ENCODE results near the gene PGGHG.

Gene PGGHG

DNA sequence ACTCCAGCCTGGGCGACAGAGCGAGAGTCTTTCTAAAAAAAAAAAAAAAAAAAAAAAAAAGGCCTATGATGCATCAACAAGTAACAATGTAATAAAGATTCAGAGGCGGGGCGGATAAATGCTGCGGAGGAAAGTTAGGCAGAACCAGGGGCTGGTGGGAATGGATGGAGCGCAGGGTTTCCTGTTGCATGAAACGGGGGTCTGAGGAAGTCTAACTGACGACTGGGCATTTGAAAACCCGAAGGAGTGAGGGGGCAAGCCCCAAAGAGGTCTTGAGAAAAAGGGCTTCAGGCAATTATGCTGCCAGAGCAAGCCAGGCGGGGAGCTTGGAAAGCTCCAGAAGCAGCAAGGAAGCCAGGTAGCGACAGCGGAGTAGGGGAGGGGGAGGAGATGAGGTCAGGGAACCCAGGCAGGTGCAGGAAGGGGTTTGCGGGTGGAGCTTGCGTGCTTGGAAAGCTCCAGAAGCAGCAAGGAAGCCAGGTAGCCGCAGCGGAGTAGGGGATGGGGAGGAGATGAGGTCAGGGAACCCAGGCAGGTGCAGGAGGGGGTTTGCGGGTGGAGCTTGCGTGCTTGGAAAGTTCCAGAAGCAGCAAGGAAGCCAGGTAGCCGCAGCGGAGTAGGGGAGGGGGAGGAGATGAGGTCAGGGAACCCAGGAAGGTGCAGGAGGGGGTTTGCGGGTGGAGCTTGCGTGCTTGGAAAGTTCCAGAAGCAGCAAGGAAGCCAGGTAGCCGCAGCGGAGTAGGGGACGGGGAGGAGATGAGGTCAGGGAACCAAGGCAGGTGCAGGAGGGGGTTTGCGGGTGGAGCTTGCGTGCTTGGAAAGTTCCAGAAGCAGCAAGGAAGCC lies 1.7 kb upstream of the PGGHG start:
- DNase-seq = peak; percentile 74 to 80

DNA sequence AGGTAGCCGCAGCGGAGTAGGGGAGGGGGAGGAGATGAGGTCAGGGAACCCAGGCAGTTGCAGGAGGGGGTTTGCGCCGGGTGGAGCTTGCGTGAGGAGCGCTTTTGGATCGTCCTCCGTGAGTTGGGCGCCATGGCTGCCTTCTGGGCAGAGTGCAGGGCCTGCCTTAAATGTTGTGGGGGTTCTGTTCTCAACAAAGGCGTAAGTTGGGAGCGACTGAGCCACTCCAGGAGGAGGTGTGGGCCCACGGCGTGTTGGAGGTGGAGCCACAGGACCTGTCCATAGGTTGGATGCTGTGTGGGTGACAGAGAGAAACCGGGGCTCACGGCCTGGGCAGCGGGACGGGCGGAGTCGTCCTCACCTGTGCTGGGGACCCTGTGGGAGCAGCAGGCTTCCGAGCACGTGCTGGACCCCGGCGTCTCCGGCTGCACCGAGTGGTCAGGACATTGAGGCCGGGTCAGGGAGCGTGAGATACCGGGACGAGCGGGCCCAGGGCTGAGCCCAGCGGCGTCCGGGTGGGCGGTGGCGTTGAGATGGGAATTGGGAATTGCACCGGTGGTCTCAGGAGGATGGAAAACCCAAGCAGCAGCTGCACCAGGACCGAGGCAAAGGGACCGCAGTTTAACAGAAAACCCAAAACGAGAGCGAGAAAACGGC lies 977 bp upstream of the PGGHG start:
- peak in 1 of 2 donors; percentile 65 for DNase-seq

DNA sequence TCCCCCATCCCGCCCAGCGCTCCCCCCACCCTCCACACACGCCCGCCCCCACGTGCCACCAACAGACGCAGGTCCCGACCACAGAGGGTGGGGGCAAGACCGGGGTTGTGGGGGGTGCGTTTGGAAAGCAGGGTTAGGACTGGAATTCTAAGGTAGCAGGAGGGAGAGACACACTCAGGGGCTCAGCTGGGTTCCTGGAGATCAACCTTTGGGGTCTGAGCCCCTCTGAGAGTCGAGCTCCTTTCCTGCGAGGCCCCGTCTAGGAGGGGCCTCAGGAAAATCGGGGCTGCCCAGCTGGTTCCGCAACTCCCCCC lies 429 bp downstream of the PGGHG start:
- DNase-seq = peak; percentile 40 to 45

DNA sequence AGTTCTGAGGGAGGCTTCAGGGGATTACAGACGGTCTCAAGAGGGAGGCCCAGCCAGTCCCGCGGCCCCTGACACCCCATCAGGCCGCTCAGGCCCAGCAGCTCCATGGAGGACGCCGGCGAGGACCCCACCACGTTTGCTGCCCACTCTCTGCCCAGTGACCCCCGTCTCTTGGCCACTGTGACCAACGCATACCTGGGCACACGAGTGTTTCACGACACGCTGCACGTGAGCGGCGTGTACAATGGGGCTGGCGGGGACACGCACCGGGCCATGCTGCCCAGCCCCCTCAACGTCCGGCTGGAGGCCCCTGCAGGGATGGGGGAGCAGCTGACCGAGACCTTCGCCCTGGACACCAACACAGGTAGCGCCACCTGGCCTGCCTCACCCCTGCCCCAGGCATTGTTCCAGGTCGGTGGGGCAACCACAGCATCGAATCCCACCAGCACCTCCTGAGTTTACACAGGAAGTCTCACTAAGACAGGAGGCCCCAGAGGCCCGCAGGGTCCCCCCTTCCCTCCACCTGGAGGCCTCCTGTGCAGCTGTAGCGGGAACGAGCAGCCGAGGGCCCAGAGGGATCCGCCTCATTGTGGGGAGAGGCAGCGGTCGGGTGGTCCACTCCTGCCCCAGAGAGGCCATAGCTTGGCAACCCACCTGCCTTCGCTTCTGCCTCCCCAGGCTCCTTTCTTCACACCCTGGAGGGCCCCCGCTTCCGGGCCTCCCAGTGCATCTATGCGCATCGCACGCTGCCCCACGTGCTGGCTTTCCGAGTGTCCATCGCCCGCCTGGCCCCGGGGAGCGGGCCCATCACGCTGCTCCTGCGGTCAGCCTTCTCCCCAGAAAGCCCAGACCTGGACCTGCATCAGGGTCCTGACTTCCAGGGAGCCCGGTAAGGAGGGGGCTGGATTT lies 1.0 kb downstream of the PGGHG start:
- DNase-seq = peak in 1 of 2 donors; percentile 0

DNA sequence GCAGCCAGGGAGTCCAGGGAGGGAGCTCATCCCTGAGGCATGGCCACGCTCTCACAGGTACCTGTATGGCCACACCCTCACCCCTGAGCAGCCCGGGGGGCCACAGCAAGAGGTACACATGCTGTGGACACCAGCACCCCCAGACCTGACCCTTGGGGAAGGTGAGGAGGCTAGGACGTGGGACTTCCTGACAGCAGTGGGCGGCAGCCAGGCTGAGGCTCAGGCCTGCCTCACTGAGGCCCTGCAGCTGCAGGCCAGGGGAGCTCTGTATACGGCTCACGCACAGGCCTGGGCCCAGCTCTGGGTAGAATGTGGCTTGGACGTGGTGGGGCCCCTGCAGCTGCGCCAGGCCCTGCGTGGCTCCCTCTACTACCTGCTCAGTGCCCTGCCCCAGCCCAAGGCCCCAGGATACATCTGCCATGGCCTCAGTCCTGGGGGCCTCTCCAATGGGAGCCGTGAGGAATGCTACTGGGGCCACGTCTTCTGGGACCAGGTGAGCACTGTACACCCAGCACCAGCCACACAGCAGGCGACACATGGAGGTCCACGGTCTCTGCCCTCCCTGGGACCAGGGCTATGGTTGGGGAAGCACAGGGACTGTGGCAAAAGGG lies 1.8 kb downstream of the PGGHG start:
- DNase-seq = peak in 1 of 2 donors; percentile 0

DNA sequence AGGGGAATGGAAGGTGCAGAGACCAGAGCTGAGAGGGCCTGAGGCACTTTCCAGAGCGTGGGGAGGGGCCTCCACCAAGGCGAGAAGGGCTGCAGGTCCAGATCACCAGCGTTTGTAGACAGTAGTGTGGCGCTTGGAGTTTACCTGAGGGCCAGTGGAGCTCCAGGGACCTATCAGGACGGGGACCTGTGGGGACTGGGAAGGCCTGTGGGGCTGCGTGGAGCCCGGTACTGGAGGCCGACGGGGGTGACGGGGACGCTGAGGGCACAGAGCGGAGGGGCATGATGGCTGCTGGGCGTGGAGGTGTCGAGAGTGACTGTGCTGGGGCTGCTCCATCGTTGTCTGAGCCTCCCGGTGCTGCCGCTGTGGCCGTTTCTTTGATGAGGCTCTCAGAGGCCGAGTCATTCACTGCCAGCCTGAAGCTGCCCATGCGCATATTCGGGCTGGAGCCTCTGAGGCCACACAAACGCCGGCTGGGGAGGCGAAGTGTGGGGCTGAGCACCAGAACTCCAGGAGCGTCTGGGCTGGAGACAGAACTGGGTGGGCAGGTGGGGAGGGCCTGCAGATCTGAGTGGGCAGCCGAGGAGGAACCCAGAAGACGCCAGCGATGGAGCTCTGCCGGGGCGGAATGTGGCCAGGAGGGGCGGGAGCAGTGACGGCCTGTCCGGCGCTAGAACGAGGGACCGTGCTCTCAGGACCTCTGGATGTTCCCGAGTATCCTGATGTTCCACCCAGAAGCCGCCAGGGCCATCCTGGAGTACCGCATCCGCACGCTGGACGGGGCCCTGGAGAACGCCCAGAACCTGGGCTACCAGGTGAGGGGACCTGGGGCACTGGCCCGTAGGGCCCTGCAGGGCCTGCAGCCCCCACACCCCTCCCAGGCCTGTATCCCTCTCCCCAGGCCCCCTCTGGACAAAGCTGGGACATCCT lies 2.6 kb downstream of the PGGHG start:
- DNase-seq = no peak

DNA sequence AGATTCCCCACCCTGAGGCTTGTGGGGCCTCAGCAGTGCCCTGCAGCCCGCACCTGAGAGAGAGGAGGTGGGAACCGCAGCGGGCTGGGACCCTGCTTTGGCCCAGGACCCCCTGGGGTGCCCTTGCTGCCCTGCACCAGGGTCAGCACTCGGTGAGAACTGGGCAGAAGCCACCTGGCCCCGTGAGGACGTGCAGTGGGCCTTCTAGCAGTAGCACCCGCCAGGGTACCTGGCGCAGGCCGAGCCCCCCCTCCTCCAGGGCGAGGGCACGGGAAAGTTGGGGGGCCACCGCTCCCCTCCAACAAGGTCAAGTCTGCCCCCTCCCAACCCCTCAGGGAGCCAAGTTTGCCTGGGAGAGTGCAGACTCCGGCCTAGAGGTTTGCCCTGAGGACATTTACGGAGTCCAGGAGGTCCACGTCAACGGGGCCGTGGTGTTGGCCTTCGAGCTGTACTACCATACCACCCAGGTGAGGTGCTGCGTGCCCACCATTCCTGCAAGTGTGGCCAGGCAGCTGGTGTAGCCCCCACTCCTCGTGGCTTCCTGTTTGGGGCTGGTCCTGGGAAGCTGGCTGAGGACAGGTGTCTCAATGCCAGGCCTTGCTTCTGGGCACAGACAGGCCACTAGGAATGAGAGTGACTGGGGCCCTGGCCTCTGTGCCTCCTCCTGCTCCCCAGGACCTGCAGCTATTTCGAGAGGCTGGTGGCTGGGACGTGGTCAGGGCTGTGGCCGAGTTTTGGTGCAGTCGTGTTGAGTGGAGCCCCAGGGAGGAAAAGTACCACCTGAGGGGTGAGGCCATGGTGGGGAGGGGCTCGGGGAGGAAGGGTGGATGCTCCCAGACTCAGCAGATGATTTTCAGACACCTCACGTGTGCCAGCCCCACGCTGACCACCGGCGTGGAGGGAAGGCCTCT lies 3.5 kb downstream of the PGGHG start:
- no peak for DNase-seq

DNA sequence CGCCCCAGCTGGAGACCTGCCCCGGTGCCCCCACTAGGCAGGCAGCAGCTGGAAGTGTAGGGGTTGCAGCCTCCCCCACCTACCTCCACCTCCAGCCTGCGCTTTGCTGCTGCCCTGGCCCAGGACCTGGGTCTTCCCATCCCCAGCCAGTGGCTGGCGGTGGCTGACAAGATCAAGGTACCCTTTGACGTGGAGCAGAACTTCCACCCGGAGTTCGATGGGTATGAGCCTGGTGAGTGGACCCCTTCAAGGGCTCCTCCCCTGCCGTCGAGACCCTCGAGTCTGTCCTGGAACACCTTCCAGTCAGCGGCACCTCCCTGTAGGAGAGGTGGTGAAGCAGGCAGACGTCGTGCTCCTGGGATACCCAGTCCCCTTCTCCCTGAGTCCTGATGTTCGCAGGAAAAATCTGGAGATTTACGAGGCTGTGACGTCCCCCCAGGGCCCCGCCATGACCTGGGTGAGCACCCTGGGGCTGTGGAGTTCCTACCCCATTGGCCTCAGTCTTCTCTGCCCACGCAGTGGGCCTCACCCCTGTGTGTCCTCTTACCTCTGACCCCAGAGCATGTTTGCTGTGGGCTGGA lies 4.4 kb downstream of the PGGHG start:
- DNase-seq = no peak

DNA sequence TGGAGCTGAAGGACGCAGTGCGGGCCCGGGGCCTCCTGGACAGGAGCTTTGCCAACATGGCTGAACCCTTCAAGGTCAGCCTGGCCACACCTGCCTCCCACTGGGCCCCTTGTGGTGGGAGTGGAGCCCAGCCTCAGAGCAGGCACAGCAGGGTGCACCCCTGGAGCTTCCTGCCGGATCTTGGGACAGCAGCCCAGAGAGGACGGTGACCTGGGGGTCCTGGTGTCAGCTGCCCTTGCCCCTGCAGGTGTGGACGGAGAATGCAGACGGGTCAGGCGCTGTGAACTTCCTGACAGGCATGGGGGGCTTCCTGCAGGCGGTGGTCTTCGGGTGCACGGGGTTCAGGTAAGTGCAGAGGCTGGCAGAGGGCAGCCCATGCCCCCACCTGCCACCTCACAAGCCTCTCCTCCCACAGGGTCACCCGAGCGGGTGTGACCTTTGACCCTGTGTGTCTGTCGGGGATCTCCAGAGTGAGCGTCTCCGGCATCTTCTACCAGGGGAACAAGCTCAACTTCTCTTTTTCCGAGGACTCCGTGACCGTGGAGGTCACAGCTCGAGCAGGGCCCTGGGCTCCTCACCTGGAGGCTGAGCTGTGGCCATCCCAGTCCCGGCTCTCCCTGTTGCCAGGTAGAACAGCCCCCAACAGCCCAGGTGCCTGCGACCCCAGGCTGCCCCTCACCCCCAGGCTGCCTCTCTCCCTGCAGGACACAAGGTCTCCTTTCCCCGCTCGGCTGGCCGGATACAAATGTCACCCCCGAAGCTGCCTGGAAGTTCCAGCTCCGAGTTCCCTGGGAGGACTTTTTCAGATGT lies 5.1 kb downstream of the PGGHG start:
- no peak for DNase-seq

DNA sequence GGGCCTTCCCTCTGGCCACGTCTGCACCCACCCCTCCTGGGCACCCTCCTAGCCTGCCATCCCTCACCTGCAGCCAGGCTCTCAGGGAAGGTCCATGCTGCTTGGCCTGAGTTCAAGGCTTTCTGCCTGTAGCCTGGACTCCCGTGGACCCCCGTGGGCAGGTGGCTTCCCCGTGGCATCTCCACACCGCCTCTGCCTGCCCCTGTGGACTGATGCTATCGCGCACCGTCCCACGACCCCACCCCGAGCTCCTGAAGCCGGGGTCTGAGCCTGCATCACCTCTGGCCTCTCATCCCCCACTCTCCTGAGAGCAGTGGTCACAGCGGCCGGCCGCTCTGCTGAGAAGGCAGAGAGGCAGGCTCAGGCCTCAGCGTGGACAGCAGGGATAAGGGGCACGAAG lies 5.9 kb downstream of the PGGHG start:
- DNase-seq = no peak

DNA sequence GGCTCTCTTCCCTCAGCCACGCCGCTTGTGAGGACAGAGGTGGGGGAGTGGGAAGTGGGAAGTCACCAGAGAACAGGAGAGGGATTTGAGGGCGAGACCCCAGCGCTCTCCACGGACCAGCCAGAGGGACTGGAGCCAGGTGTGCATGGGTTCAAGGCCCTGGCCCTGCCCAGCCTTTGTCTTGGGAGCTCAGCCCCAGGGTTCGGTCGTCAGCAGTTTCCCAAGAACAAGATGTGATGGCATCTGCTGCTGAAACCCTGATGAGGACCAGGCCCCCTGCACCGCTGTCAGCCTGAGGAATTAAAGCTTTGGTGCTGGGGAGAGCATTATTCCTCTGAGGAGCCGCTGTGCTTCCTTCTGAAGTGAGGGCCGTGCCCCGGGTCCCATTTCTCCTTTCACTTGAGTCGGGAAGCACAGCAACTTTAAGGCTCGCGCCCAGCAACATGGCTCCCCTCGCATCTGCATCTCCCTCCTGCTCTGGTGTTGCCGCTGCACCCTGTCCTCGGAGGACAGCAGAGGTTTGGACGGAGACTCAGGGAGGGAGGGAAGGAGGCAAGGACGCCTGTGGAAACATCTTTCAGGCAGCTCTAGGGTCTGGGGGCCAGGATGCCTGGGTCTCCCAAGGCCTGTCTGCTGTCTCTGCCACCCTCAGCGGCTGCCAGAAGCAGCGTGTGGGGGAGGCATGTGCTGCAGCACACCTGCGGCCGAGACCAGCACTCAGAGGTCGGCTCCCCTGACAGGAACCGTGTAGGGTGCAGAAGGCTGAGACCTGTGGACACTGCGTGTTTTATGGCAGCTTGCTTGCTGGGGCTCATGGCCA lies 6.6 kb downstream of the PGGHG start:
- DNase-seq = no peak

DNA sequence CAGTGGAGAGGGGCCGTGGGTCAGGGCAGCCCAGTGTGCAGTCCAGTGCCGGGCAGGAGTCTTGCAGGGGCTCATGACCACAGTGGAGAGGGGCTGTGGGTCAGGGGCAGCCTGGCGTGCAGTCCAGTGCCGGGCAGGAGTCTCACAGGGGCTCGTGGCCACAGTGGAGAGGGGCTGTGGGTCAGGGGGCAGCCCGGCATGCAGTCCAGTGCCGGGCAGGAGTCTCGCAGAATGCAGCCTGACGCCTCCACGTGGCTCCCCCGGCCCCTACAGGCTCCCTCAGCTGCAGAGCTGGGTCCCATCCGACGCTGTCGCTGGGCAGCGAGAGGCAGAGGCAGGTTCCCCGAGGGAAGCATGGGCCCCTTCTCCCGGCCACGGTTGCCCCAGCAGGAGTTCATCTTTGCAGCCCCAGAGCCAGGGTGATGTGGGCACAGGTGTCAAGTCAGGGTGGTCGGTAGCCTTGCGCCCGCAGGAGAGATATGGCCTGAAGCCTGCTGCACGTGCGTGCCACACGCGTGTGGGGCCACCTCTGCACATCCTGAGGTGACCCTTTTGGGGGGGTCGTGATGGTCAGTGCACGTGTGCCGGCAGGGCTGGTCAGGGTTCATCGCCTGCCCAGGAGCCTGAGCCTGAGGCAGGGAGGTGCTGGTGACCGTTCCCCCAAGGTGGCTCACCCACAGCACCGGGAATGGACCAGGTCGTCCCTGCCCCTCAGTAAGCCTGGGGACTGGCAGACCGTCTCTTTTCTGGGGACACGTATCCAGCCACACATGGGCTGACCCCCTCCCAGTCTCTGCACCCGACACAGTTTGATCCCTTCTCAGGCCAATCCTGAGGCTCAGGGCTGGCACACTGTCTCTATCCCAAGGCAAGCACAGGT lies 7.5 kb downstream of the PGGHG start:
- no peak for DNase-seq

DNA sequence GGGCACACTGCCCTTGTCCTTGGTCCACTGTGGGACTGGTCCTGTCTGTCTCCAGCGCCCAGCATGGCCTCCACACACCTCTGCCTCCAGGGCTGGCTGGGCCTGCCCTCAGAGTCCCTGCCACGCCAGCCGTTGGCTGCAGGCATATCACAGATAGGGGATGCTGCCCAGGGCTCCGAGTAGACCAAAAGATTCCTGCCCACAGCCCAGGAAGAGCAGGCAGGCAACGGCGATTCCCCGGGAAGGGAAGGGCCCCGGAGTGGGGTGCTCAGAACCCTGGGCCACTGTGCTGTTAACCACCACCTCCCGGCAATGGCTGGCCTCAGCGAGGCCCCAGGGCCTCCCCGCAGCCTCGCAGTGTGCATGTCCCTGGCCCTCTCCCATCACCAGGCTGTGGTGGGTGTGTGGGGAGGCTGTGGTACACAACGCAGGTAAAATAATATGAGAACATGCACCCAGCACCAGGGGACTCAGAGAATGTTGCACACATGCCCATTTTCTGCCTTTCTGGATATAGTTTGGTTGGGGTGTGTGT lies 8.2 kb downstream of the PGGHG start:
- peak in 1 of 2 donors; percentile 20 for DNase-seq

DNA sequence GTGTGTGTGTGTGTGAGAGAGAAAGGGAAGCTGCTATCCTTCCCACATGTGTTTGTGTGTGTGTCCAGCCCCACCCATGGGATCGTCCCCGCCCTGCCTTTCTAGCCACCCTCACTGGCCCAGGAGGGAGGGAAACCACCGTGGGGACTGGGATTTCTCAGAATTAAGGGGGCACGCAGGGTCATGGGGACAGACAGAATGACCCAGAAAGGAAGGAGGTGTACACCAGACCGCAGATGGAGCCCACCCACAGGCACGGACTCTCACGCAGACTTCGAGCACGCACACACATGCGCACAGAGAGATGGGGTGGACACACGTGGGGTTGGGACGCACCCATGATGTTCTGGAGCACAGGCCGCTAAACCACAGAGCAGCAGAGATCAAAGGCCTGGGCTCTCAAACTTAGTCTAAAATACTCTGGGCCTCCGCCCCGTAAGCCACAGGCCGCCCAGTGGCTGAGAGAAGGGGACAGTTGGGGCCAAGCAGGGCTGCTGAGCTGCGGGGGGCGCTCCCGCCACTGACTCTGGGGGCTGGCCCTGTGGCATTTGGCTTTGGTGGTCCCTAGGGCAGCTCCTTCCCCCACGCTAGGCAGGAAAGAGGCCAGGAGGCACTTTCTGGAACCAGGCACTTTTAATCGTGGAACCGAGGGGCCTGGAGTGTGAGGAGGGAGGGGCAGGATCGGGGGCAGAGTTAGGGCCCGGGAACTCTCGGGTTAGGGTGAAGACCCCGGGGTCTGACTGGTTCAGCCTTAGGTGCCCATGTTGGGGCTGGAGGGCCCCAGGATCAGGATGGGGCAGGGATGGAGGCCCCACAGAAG lies 8.9 kb downstream of the PGGHG start:
- peak; percentile 51 to 53 for DNase-seq

DNA sequence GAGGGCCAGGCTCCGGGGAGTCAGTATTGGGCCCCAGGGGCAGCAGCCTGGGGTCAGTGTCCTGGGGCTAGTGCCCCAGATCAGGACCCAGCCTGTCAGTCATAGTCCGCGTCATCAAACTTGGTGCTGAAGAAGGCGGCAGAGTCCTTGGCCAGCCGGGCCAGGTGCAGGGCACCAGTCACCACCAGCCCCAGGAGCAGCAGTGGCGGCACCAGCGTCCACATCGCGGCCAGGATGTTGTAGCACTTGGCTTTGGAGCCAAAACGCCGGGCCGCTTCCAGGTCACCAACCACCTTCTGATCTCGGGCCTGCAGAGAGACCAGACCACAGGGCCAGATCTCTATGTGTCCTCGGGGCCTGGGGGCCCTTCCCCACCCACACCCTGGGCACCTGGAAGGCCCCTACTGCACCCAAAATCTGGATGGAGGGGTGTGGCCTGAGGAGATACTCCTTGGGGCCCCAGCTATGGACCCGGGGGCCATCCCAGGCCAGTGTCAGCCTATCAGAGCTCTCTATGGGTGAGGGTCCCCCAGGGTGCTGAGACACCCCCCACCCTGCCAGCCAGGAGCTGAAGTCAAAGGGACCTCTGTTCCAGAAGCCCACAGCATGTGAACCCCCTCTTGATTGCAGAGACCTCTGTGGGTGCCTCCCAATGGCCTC lies 9.6 kb downstream of the PGGHG start:
- DNase-seq = no peak

All from CD4-positive, alpha-beta T cell treated with Interleukin-1 beta for 1 hour (primary cell).